GM19328 (cell line): ENCODE measurements around the gene ELAVL3.

Experiments
- ATAC-seq: cut with Tn5 transposase; IDR thresholded peaks from one replicate; pipeline ENCODE4 v1.9.1; 2021; ENCODE audit warnings: mild to moderate bottlenecking, moderate library complexity; ENCODE audit not compliant: unreplicated experiment

ELAVL3 gene

DNA sequence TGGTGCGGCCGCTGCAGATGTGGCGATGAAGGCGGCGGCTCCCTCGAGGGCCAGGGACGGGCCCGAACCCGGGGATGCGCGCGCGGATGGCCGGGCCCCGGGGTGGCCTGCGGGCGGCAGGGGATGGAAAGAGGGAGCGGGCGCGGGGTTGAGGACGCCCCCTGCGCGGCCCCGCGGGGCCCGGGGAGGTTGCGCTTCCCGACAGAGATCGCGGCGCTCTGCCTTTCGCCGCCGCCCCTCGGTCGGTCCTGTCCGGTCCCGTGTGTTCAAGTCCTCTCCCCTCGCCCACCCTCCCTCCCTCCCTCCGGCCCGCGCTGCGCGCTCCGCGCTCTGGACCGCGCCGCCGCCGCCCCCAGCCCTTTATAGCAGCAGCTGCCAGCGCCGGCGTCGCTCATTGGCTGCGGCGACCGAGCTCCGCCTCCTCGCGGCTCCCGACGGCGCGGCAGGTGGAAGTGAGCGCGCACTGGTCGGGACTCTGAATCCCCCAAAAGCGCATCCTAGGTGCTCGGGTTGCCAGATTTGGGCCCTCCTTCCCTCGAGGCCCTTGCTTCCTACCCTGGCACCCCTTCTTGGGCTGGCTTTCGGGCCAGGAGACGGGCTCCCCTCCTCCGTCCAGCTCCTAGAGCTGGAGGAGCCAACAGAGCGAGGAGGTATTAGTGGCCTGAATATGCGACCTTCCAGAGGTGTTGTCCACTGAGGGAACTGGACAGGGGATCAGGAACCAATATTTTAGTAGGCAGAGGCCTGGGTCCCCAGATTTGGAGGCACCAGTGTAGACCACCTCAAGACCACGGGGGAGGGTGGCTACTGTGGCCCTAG is at the start of gene ELAVL3:
Gene ELAVL3, minus strand, starts transcription at position 332 of the 819 bp plus-strand sequence. CDS start 438 bp downstream, outside the sequence.
- ATAC-seq = no peak

DNA sequence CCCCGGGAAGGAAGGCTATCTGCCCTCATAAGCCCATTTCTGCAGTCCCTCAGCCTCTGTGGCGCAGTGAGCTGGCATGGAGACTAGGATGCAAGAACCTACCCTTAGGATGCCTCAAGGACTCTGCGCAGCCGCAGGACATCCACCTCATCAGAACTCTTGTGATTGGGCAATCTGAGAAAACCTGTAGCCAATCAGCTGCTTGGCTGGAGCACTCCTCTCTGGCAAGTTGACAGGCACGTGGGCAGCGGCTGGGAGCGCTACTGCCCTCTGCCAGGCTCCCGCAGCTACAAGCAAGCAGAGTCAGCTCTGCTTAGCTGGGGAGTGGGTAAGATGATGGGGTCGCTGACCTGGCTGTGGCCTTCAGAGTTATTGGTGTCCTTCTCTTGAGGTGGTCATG is 49.6 kb upstream of the ELAVL3 start:
- ATAC-seq = no peak

DNA sequence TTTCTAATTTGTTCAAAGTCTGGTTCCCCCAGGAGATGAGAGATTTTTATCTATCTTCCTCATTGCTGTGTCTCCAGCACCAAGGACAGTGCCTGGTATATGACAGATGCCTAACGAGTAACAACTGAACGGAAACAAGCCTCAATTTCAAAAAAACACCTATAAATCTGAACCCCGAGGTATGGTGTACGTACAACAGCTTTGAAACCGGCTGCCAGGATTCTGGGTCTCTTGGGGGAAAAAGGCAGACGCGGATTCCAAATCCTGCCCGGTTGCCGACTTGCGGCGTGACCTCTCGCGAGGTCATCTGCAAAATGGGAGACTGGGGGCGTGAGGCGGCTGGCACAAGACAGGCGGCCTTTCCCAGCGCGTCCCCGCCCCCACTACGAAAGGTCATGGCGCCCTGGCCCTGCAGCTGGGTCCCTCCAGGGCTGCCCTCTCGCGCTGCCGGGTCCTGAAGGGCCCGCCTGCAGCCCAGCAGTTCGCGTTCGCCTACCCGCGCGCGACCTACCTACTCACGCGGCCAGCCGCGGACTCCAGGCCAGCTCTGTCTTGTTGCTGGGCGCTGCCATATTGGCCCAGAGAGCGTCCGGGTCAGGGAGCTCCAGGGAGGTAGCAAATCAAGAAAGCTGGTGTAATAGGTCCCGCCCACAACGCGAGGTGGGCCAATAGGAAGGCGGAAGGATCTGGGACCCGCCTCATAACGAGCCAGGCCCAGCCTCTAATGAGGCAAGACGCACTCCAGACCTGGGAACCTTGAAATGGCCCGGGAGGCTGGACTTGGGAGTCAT is 47.9 kb upstream of the ELAVL3 start, which contains the start of gene ECSIT:
Gene ECSIT, minus strand, starts transcription at position 584 of the 791 bp plus-strand sequence. CDS start 9,964 bp downstream, outside the sequence.
- peak; percentile 98 for ATAC-seq

DNA sequence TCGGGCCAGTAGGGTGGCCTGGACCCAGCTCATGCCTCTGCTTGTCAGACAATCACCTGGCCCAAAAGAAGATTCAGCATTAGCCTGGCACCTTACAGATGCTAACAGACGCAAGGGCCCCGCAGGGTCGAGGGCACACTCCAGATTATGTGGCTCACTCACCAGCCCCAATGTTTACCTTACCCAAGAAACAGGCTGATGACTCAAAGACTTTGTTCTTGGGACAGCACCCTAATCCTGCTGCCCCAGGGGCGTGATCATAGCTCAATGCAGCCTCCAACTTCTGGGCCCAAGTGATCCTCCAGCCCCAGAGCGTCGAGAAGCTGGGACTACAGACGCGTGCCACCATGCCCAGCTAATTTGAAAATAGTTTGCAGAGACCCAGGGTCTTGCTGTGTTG is 38.3 kb upstream of the ELAVL3 start:
- no peak for ATAC-seq

DNA sequence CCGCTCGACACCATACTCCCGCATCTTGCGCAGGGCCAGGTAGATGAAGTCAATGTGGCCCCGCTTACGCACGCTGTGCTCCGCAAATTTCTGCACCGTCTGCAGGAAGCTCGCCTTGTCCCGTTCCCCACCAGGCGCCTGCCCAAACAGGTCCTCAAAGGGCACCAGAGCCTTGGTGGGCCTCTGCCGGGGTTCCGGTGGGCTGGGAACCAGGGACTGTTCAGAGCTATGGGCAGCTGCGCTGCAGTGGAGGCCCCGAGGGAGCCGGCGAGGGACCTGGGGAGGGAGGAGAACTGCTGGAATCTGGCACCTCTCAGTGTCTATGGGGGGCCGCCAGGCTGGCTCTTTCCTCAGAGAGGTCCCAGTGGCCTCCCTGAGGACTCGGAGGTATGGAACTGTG is 33.1 kb upstream of the ELAVL3 start:
- ATAC-seq = no peak

DNA sequence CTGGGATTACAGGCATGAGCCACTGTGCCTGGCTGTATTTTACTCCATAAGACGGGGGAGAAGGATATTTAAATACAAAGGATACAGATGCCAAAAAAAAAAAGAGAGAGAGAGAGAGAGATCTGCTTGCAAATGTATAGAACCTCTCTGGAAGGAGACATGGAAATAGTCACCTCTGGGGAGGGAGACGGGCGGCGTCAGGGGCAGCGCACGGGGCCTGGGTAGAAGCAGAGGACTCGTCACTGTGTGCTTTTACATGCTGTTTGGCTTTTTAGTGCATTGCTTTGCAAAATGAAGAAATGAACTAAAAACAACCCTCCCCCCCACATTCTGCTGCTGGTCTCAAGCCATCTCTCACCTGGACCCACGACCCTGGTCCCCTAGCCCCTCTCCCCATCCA is 29.6 kb upstream of the ELAVL3 start:
- no peak for ATAC-seq

DNA sequence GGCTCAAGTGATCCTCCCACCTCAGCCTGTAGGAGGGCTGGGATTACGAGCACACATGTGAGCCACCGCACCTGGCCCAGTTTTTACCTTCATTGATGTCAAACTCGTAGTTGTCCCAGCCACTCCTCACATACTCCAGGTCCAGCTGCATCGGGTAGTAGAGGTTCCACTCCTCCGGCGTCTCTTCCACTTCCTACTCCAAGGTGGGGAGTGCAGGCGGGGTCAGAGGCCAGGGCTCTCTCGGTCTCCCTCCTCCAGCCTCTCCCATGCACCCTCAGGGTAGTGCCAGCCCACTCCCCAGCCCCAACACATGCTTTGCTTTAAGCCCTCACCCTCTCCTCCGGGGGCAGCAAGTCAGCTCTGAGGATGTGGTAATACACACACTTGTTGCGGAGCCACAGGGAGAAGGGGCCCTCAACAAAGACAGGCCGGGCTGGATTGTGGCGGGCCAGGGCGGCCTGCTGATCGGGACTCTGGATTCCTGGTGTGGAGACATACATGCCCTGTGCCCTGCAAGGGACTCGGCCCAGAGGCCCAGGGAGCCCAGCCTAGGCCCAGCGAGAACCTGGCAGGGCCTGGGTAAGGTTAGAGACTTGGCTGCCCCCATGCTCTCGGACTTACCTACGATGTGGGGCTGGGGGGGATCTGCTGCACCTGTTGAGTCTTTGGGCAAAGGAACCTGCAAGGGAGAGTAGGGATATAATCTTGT is 26.7 kb upstream of the ELAVL3 start:
- ATAC-seq = no peak

DNA sequence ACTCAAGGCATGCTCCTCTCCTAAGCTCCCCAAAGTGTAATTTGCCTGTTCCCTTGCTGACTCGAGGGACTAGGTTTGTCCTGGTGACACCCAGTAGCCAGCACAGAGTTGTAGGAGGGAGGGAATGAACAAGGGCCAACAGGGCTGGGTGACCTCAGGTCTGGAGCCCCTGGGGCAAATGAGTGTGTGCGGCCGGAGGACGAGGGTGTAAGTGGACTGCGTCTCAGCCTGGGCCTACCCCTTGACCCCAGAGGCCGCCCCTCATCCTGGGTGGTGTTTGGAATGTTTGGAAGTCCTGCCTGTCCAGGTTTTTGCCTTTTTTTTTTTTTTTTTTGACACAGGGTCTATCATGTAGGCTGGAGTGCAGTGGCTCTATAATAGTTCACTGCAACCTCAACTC is 26.1 kb upstream of the ELAVL3 start:
- ATAC-seq = no peak

DNA sequence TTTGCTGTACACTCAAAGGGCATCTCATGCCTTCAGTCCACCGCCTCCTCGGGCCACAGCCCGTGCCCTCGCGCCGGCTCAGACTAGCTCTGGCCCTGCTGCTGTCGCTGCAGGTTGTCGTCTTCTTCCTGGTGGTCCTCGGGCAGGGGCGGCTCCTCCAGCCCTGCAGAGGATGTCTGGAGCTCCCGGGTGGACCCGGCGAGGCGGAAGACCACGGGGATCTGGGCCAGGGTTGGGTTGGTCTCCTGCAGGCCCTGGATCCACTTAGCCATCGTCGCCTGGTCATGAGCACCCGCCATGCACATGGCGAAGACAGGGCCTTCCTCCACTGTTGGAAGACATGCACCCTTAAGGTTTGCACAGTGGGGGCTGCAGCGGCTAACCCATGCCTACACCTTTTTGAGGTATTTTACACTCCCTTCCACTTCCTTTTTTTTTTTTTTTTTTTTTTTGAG is 25.3 kb upstream of the ELAVL3 start:
- ATAC-seq = no peak

DNA sequence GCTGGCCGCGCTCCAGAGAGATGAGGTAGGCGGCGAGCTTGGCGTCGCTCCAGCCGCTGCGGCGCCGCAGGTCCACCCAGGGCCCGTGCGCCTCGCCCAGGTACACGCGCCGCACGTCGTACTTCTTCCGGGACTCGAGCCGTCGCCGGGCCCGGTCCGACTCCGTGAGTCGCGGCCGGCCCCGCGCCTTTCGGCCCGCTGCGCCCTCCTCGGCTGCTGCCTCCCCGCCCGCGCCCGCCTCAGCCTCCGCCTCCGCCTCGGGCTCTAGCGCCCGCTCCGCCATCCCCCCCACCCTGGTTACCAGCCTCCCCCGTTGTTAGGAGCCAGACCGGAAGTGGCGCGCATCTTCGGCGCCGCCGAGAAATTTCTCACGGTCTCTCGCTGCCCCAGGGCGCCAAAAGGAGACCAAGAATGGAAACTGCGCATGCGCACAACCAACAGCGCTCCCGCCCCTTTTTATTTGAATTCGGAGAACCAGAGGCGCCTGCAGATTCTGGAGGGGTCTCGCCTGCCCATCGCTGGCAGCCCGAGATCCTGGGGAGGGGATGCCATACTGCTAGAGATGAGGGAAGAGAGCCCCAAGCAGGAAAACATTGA is 24.8 kb upstream of the ELAVL3 start, which contains the start of gene ZNF653:
Gene ZNF653, minus strand, starts transcription at position 336 of the 597 bp plus-strand sequence. Its CDS starts 53 bp downstream, at position 283.
- ATAC-seq = peak; percentile 3

DNA sequence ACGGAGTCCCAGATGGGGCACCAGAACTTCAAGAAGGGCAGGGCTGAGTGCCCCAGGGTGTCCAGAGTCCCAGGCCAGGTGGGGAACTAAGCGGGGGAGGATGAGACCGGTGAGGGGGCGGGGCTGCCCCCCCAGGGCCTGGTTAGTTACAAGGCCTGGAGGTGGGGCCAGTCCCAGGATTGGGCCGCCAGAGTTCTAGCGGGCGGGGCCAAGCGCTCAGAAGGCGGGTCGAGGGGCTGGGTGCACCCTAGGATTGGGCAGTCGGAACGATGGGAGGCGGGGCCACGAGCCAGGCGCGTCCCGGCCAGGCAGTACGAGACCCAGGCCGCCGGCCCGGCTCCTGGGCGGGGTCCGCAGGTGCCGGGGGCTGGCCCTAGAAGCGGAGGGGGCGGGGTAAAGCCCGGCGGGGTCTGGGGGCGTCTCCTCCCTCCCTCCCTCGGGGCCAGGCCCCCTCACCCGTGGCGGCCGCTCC is 24.2 kb upstream of the ELAVL3 start:
- peak; percentile 92 for ATAC-seq

DNA sequence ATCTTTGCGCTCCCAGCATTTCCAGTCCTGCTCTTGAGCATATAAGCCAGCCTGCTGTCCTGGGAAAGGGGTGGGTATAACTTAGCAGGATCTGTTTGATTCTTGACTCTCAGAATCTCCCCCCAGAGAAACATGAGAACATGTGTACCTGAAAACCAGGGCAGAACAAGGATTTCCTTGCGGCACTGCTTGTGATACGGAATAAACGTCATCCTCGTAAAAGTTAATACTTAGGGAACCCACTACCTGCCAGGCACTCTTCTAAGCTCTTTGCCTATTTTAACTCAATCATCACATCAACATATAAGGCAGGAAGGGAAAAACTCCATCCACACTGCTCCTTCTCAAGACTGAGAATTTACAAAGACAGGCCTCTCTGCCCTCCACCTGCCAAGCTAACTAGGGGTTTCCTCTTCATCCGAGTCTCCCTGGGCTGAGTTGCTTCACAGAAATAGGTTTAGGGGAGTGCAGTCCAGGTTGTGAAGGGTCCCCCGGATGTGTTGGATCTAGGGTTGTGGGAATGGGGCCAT is 23.7 kb upstream of the ELAVL3 start:
- no peak for ATAC-seq

DNA sequence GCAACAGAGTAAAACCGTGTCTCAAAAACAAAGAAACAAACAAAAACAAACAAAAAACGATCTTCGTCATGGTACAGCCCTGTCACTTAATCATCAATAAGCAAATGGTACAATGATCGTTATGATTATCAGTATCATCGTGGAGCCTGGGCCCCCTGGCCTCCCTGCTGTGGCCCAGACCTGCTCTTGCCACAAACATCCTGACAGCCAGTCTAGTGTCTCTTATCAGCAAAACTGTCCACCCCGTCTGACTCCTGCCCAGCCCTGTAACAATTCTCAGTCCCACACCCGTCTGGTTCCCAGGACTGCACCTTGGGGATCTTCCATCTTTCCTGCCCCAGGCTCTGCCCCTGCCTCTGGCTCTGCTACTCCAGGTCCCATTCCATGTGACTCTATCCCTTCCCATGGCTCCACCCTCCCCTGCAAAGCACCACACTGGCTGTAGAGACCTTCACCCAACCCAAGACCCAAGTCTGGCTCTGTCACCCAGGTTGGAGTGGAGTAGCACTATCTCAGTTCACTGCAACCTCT is 19.1 kb upstream of the ELAVL3 start:
- ATAC-seq = no peak

DNA sequence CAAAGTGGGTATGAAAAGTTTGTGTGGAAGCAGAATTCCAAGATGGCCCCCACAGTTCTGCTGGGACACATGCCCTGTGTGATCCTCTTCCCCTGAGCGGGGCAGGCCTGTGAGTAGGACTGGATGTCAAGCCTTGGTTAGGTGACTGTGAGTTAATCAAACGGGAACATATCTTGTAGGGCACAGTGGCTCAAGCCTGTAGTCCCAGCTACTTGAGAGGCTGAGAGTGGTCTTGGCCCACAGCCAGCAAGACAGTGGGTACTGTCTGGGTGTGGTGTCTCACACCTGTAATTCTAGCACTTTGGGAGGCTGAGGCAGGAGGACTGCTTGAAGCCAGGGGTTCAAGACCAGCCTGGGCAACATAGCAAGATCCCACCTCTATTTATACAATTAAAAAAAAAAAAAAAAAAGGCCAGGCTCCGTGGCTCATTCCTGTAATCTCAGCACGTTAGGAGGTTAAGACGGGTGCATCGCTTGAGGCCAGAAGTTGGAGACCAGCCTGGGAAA is 18.4 kb upstream of the ELAVL3 start:
- ATAC-seq = no peak

DNA sequence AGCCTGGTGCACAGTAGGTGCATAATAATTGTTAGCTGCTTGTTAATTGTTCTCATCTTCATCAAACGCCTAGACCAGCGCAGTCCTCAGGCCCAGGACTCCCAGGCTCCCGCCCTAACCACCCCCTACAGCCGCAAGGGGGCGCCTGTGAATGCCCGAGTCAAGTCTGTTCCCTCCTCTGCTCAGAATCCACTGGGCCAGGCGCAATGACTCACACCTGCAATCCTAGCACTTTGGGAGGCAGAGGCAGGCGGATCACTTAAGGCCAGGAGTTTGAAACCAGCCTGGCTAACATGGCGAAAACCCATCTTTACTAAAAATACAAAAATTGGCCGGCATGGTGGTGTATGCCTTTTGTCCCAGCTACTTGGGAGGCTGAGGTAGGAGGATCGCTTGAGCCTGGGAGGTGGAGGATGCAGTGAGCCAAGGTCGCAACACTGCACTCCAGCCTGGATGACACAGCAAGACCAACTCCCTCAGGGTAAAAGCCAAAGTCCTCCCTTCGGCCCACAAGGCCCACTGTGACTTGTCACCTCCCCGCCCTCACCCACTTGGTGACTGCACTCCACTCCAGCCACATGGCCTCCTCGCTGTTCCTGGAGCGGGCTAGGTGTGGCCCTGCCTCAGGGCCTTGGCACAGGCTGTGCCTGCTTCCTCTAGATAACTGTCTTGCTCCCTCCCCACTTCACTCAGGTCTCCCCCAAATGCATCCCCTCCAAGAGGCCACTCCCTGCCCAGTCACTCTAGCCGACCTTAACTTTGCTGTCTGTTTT is 15.7 kb upstream of the ELAVL3 start:
- no peak for ATAC-seq

DNA sequence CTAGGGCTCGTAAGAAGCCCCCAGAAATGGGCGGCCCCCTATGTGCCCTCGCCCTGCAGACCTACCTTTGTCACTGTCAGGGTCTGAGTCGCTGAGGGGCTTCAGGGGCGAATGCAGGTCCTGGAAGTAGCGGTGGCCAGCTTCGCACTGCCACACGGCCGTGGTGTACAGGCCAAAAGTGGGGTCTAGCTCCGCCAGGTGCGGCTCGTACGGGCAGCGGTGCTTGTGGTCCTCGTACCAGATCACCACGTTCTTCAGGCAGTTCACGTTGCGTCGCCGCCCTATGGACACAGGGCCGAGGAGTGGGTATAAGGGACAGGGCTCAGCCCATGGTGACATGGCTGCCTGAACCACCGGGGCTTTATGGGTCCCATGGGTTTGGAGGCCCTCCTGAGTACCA is 15.0 kb upstream of the ELAVL3 start:
- ATAC-seq = no peak

DNA sequence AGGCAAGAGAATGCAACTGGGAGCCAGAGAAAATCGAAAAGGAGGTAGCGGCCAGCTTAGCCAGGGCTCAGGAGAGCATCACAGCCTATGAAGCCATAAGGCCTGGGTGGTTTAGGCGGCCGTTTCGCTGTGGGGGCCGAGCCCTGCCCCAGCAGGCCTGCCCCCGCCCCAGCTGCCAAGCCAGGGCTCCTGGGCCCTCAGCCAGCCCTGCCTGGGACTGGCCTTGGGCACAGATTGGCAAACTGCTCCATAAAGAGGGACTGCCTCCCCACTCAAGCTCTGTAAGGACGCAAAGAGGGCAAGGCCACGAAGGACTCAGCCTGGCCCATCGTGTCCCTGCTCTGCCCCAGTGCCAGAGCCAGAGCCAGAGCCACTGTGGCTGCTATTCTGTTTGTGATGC is 14.6 kb upstream of the ELAVL3 start:
- no peak for ATAC-seq

DNA sequence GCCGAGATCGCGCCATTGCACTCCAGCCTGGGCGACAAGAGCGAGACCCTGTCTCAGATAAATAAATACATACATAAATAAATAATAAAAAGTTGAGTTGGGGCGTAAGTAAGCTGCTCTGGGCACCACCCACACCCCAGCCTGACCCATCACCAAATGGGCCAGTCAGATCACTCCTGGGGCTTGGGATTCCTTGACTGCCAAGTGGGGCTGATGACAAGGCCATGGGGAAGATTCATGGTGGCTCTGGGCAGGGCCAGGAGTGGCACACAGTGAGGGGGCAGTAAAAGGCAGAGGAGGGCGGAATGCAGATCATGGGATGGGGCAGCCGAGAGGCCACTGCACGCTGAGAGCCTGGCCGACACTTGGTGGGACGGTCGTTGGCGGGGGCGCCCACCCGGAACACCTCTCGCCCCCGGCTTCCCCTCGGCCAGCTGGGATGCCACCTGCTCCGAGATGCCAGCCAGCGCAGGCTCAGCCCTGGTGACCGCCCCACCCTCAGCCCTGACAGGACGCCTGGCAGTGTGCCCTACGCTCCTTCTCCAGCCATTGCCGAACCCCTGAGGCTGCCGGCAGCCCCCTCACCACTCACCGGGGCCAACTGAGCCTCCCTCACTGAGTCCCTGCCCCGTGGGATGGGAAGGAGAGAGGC is 13.9 kb upstream of the ELAVL3 start:
- ATAC-seq = no peak

DNA sequence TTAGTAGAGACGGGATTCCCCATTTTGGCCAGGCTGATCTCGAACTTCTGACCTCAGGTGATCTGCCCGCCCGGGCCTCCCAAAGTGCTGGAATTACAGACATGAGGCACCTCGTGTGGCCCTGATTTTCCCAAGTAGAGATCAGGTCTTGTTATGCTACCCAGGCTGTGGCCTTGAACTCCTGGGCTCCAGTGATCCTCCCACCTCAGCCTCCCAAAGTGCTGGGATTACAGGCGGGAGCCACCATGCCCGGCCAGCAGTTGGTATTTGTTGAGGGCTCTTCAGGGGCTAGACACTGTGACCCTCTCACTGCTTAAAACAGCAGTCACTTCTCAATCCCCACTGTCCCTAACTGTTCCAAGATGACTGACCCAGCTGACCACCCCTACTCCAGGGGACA is 8.5 kb upstream of the ELAVL3 start:
- ATAC-seq = no peak
